Measurements from ENCODE around the gene FAM193B. TPM values are rescaled to one million over a fixed set of nuclear protein-coding genes. Genes with fewer than 3 reads are reported as not detected.
A peak's percentile ranks its signal among the peaks of the same experiment; 100 is the strongest.

FAM193B gene
- total and polyA plus RNA-seq, 2 of the 13 experiments (the other 11 are each of a cell fraction or from before 2014, with no cell fraction given) = 21.2 to 40.9 TPM

- no peak for TF ChIP-seq FOXO4 (CRISPR knock-in tag; conservative IDR thresholded peaks at IDR 0.05)
- no peak; the same call in 1 of the 2 replicates for TF ChIP-seq PAXIP1 (CRISPR knock-in tag; conservative IDR thresholded peaks at IDR 0.05)
- peak; percentile 64 for TF ChIP-seq ZNF687 (CRISPR knock-in tag; IDR thresholded peaks at IDR 0.05)
- TF ChIP-seq HDAC2 (CRISPR knock-in tag; IDR thresholded peaks at IDR 0.05) = peak; percentile 17; the same call in 1 of the 2 replicates
- no peak for TF ChIP-seq NPAS2 (CRISPR knock-in tag; IDR thresholded peaks at IDR 0.05; ENCODE audit: borderline replicate concordance)
- peak; percentile 56 for TF ChIP-seq POLR2G (IDR thresholded peaks at IDR 0.05; ENCODE audit: low read depth, low read length)
- TF ChIP-seq AHR (CRISPR knock-in tag; IDR thresholded peaks at IDR 0.05) = no peak
- no peak for TF ChIP-seq RAD51 (IDR thresholded peaks at IDR 0.05; ENCODE audit: borderline replicate concordance)
- no peak for TF ChIP-seq PAWR (CRISPR knock-in tag; IDR thresholded peaks at IDR 0.05; ENCODE audit: borderline replicate concordance)
- no peak for TF ChIP-seq ZNF235 (CRISPR knock-in tag; IDR thresholded peaks at IDR 0.05; ENCODE audit: borderline replicate concordance)
- TF ChIP-seq, protein P1, sequence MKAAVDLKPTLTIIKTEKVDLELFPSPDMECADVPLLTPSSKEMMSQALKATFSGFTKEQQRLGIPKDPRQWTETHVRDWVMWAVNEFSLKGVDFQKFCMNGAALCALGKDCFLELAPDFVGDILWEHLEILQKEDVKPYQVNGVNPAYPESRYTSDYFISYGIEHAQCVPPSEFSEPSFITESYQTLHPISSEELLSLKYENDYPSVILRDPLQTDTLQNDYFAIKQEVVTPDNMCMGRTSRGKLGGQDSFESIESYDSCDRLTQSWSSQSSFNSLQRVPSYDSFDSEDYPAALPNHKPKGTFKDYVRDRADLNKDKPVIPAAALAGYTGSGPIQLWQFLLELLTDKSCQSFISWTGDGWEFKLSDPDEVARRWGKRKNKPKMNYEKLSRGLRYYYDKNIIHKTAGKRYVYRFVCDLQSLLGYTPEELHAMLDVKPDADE (CRISPR knock-in tag; IDR thresholded peaks at IDR 0.05) = no peak
- peak; percentile 56; the same call in 1 of the 2 replicates for TF ChIP-seq ISL2 (CRISPR knock-in tag; IDR thresholded peaks at IDR 0.05)
- TF ChIP-seq, protein P2, sequence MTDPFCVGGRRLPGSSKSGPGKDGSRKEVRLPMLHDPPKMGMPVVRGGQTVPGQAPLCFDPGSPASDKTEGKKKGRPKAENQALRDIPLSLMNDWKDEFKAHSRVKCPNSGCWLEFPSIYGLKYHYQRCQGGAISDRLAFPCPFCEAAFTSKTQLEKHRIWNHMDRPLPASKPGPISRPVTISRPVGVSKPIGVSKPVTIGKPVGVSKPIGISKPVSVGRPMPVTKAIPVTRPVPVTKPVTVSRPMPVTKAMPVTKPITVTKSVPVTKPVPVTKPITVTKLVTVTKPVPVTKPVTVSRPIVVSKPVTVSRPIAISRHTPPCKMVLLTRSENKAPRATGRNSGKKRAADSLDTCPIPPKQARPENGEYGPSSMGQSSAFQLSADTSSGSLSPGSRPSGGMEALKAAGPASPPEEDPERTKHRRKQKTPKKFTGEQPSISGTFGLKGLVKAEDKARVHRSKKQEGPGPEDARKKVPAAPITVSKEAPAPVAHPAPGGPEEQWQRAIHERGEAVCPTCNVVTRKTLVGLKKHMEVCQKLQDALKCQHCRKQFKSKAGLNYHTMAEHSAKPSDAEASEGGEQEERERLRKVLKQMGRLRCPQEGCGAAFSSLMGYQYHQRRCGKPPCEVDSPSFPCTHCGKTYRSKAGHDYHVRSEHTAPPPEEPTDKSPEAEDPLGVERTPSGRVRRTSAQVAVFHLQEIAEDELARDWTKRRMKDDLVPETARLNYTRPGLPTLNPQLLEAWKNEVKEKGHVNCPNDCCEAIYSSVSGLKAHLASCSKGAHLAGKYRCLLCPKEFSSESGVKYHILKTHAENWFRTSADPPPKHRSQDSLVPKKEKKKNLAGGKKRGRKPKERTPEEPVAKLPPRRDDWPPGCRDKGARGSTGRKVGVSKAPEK (CRISPR knock-in tag; IDR thresholded peaks at IDR 0.05; ENCODE audit: borderline replicate concordance) = no peak
- peak; percentile 77; the same call in 1 of the 2 replicates for TF ChIP-seq KDM3A (CRISPR knock-in tag; IDR thresholded peaks at IDR 0.05; ENCODE audit: low read depth)
- peak; percentile 69; the same call in 1 of the 2 replicates for TF ChIP-seq KDM4B (CRISPR knock-in tag; IDR thresholded peaks at IDR 0.05)
- TF ChIP-seq MAFG (CRISPR knock-in tag; IDR thresholded peaks at IDR 0.05) = no peak
Observed at GRCh38 chr5:177554474-177555111, at the start of gene FAM193B (continued).
